Measurements from ENCODE around the gene MGAM2.

The MGAM2 gene

DNA sequence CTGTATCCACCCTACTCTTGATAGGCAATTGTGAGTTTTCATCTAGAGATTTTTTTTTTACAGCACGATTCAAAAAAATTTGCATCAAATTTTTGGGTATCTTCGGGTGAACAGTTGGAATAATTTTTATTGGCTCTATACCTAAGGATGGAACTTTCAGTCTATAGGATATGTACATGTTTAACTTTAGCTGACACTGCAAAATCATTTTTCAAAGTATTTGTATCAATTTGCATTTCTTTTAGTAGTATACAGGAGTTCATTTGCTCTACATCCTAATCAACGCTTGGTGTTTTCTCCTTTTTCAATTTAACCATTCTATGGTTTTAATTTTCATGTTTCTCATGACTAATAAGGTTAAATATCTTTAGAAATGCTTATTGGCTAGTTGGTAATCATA, 11.7 kb downstream of the MGAM2 start:
- peak; percentile 45 for FAIRE-seq

DNA sequence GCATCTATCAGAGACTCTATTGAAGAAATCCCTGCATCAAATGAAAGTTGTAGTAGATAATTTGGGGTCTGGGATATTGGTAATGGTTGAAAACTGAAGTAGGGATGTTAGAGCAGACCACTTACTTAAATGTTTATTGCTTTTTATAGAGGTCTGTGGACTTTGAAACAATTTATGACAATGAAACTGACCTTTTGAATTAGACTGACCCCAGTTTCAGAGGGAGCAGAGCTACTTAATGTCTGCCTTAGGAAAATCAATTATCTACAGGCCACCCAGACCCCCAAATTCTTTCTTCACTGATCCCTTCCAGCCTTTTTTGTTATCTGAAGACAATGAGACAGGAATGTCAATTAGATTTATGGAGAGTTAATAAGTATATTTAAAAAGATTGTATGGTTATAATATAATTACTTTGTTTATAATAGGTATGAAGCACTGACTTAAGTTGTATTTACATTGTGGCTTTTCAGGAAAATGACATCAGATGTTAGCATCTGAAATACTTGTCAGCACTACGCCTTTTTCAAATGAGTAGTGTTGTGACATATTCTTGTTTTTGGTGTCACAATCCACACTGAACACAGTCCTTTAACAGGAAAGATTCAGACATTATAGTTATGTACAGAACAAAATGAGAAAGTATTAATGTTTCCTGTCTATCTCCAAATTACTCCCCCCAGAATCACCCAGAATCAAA, 13.9 kb downstream of the MGAM2 start:
- no peak for FAIRE-seq

DNA sequence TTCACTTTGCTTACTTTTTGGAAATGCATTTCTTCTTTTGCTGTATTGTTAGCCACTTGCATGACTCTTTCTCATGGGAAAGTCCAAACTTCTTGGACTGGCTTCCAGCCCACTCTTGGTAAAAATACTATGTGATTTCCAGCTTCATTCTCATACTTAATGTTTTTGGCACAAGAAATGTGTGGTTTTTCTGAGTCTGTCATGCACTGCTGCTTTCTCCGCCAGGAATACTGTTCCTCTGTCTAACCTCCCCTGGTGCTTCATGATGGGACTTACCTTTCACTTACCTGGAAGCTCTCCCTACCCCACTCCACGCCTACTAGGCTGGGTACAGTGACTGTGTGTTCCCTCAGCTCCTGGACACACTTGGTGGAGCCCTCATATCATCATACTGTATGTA, 18.7 kb downstream of the MGAM2 start:
- no peak for FAIRE-seq

DNA sequence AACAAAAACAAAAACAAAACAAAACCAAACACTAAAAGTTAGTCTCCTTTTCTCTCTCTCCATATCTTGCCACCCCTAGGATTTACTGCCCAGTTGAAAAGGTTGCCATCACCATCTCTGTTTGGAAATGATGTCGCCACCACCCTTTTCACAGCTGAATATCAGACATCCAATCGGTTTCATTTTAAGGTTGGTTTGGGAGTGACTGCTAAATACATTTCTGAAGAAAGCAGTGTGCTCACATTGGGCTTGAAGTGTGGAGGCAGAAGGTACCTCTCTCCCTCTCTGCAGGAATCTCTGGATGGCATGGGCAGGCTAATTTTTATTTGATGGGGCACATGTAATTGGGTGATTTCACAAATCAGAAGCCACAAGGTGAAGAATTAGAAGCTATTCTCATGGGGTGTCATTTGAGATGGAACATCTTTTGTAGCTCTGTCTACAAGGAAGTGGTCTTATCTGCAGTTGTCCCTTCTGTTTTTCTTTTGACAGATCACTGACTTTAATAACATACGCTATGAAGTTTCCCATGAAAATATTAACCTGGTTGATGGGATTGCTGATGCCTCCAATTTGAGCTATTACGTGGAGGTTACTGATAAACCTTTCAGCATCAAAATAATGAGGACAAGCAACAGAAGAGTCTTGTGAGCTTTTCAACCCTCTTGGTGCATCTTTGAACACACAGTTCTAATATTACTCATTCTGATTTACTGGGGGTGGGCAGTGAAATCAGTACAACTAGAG, 20.1 kb downstream of the MGAM2 start:
- no peak for FAIRE-seq

DNA sequence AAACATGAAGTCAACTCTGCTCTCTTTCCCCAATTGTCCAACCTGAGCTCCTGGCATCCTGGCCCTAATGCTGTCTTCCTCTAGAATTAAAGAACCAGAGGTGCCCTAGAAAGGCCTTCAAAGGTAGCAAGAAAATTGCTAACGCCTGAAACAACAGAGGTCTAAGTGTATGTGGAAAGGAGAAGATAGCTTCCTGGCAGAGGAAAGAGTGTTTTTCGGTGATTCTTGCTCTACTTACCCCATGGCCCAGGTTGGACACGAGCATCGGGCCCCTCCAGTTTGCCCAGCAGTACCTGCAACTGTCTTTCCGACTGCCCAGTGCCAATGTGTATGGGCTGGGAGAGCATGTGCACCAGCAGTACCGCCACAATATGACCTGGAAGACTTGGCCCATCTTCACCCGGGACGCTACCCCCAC, 22.2 kb downstream of the MGAM2 start:
- FAIRE-seq, result no peak

DNA sequence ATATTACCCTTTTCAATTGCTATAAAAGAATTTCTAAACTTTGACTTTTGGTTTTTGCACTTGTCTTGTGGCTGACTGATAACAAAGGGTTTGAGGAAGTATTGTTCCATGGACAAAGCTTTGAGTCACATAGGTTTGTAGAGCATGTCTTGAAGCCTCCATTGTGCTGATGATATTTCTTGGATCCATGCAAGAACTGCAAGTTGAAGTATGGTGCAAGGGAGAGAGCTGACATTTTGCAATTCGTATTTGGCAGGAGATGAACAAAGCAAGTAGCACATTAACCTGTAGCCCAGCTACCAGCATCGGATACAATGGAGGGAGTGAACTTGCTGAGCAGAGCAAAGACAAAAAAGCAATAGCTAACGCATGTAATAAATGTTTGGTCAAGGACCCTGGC, 23.4 kb downstream of the MGAM2 start:
- FAIRE-seq, result no peak

DNA sequence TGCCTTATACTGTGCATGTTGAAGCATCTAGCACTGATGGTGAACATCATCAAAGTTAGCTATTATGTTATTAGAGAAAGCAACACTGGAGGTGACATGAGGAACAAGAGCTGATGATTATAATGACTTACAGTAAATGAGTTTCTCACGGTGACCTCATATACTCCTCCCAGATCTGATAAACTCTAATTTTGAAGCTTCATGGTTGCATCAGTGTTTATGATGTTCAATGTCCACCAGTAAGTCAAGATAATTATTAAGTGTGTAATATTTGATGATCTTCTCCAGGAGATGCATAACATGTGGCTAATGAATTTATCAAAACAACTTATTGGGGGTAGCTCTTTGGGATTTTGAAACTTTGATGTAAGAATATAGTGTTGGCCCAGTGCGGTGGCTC, 27.5 kb downstream of the MGAM2 start:
- no peak for FAIRE-seq

DNA sequence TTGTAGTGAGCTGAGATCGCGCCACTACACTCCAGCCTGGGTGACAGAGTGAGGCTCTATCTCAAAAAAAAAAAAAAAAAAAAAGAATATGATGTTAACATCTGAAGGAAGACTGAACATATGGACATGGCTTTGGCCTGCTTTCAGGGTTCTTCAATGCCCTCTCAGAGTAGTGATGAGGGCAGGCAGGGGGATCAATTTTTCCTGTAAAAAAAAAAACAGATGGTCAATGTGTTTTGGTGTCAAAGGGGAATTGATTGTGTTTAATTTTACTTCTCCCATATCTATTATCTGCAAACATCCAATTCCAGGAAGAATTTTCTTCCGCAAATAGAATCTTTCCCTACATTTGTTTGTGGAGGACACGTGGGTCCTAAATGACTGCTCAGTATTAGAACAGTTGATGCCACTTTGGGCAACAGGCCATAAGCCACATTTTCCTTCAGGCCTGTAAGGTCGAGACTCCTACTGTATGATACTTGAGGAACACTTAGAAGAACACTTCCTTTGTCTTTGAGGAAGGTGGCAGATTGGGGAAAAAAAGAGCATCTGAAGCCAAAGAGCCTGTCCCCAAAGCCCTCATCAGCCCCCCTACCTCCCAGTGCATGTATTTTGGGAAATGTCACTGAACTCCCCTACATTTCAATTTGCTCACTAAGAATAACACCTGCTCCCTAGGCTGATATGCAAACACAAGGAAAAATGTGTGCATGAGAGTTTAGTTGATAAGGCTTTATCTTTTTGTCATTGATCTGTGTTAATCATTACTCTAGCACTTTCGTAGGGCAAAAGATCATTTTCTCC, 28.3 kb downstream of the MGAM2 start:
- FAIRE-seq, result peak; percentile 60

DNA sequence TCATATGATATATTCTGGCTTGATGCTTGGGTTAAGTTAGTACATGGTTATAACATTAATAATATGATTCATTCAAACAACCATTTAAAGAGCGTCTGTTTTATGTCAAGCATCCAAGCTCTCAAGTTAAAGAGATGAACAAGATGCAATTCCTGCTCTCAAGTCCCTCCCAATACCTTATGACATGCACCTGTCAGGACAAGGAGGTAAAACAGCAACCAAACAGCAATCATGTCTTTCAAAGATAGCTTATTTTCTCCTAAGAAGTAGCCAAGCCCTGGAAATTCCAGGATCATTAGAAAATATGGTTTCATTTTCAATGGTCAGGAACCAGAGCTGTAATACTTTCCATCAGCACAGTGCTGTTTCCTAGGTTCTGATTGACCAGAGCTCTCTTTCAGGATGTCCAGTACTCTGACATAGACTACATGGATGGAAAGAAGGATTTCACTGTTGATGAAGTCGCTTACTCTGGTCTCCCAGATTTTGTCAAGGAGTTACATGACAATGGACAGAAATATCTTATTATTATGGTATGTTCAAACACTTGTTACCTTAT, 29.0 kb downstream of the MGAM2 start:
- FAIRE-seq, result peak; percentile 85

DNA sequence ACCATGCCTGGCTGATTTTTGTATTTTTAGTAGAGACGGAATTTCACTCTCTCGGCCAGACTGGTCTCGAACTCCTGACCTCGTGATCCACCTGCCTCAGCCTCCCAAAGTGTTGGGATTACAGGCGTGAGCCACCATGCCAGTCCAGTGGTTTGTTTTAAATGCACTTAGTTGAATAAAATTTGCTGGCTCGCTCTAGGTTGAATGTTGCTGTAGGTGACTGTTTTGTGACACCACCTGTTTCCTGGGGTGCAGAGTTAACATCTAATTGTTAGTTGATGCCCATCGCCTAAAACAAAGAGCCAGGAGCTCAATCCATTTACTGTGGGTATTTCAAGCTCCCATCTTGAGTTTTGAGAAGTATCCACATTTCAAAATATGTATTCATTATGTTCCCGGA, 31.2 kb downstream of the MGAM2 start:
- no peak for FAIRE-seq

DNA sequence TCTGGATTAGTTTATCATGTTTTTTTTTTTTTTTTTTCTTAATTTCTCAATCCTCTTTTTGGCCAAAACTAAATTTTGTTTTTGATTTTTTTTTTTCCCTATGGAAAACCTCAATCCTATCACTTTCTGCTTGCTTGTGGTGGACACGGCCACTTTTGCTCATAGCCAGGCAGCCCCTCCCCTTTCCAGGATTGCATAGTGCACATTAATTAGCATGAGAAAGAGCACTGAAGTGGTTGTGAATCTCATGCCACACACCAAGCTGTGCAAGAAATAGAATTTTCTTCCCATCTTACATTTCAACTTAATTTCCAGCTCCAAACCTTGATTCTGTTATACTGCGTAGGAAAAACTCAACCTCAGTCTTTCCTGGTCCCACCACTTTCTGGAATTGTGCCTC, 34.6 kb downstream of the MGAM2 start:
- FAIRE-seq, result no peak

DNA sequence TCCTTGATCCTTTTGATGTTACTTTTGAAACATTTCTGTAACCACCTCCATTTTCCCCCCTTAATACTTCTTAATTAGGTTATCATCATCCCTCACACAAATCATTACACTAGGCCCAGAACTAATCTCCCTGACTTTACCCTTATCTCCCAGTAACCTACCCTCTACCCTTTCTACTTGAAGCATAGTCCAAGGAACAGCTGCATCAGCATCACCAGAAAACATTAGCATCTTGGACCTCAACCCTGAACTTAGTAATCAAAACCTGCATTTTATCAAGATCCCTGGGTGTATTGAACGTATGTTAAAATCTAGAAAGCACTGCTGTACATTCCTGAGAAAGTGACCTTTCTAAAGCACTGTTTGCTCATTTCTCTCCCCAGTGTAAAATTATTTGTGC, 38.8 kb downstream of the MGAM2 start:
- no peak for FAIRE-seq

DNA sequence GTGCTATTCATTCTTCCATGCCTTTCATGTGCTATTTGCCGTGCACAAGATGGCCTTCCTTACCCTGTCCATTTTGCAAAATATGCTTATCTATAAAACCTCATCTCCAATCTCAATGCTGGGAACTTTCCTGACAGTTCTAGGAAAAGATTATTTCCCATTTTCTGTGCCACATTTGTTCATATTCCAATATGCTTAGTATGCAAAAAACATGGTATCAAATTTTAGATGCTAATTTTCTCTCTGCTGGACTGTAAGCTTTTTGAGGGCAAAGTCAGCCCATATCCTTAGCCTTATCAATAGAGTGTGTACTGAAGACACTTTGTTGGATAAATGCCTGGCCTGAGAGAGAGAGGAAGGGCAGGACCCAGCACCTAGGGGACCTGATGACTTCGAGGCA, 39.4 kb downstream of the MGAM2 start:
- FAIRE-seq, result no peak

DNA sequence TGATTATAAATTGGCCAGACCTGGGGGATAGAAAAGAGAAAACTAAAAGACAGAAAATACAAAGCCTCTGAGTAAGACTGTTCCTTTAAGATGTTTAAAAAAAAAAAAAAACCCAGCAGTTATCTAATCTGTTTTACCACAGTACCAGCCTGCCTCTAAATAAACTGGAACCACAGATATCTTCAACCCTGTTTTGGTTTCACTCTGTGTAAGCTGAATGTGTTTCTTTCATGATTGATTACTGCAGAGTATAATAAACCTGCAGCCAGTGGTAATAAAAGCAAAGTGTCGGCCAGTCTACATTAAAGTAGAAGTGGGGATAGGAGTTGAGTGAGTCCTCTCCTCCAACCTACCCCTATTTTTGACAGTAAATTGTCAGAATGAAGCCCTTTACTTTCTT, 40.6 kb downstream of the MGAM2 start:
- FAIRE-seq, result peak; percentile 53

DNA sequence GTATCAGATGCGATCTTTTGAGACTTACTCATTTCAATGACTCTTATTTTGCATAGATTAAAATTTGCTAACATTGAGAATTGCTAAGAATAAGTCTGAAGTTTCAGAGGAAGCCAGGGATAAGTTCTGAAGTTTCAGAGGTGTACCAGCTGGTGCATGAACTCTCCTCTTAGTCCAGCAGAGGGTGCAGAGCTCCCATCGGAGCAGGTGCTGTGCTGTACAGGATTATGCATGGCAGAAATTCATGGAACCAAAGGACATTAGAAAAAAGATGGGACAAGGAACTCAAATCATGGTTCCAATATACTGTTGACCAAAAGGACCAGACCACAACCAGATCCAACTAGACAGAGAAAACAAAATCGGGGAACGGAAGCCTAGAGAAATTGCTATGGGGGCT, 41.9 kb downstream of the MGAM2 start:
- FAIRE-seq, result no peak

DNA sequence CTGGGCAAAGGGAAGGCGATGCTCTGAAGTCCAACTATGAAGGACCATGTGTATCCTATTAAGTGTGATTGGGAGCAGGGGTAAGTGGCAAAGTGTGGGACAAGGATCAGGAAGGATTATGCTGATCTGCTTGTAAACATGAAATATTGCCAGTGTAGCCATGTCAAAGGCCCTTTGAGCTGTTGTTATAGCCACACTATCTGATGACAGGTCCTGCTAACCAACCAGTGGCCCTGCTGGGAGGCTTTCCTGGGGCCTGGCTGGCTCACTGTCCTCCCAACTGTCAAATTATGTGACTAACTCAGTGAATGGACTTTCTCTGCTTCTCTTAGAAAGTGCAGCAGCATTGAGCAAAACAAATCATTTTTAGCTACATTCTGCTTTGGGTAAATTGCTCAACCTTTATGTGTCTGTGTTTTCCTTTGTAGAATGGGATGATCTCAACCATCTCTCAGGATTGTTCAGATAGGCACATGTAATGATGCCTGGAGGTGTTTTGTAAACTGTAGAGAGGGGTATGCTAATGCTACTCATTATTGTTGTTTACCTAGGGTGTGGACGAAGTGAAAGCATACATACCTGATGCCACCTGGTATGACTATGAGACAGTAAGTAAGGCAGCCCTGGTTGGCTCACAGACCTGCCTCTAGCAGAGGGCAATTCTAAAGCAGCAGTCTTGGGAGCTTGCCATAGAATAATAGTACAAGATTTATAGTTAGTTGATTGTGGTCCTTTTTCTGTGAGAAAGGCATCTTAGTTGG, 47.4 kb downstream of the MGAM2 start:
- no peak for FAIRE-seq

DNA sequence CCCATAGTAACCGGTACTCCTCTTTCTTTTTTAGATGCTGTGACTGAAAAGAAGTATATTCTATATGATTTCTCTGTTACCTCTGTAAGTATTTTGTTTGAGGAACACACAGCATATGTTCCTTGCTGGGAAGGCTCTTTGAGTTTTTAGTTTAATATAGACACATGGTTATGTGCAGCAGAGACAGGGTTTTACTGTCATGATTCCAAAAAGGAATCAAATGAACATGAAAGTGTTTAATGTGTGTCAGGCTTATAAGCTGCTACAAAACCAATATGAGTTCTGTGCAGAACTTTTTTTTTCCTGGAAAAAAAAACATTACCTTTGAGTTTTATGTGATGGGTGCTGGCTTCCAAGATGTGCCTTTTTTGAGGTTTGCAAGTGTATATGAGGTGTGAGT, 50.4 kb downstream of the MGAM2 start:
- no peak for FAIRE-seq

DNA sequence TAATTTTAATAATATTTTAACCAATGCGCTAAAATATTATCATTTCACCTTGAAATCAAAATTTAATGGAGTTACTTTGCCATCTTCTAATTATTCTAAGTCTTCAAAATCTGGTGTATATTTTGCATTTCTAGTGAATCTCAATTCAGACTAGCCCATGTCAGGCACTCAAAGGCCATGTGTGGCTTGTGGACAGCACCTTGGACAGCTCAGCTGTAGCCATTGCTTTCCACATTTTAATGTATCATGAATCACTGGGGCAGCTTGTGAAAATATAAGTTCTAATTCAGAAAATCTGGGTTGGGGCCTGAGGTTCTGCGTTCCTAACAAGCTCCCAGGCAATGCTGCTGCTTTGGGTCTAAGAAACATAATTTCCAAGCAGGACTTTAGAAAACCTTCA, 57.2 kb downstream of the MGAM2 start:
- FAIRE-seq, result no peak

DNA sequence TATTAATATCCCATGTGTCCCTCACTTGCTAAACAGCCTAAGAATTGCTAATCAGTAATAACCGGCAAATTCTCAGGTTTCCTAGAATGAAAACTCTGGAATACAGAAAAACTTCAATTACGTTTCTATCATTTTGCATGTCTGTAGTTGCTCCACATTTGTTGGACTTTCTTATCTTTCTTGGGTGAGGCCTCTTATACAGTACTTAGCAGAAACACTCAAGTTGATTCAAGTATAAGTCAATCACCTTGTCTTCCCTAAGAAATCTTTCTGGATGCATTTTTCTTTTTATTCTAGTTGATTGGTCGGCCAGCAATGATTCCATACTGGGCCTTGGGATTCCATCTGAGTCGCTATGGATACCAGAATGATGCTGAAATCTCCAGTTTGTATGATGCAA, 61.4 kb downstream of the MGAM2 start:
- FAIRE-seq, result no peak

DNA sequence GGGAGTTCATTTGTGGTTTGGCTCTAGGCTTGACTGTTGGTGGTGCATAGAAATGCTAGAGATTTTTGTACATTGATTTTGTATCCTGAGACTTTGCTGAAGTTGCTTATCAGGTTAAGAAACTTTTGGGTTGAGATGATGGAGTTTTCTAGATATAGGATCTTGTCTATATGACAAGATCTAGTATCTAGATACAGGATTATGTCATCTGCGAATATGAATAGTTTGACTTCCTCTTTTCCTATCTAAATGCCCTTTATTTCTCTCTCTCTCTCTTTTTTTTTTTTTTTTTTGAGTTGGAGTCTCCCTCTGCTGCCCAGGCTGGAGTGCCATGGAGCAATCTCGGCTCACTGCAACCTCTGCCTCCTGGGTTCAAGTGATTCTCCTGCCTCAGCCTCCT, 62.9 kb downstream of the MGAM2 start:
- FAIRE-seq, result no peak

DNA sequence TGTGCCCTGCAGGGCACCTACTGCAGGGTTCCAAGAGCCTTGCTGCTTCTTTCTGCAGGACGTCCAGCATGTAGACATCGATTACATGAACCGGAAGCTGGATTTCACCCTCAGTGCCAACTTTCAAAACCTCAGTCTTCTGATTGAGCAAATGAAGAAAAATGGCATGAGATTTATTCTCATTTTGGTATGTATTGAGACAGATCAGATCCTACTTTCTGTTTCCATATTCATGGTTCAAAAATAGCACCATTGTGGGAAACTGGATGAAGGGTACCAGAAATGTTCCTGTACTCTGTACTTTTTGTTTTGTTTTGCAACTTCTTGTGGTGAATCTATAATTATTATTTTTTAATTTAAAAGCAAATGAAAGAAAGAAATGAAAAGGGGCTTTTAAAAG, 64.1 kb downstream of the MGAM2 start:
- FAIRE-seq, result no peak

DNA sequence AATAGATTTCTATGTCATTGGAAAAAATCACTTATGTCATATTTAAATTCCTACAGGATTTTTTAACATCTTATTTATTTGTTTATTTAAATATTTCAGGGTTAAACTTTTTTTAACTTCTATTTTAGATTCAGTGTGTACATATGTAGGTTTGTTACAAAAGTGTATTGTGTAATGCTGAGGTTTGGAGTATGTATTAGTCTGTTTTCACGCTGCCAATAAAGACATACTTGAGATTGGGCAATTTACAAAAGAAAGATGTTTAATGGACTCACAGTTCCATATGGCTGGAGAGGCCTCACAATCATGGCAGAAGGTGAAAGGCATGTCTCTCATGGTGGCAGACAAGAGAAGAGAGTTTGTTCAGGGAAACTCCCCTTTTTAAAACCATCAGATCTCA, 65.4 kb downstream of the MGAM2 start:
- FAIRE-seq, result no peak

DNA sequence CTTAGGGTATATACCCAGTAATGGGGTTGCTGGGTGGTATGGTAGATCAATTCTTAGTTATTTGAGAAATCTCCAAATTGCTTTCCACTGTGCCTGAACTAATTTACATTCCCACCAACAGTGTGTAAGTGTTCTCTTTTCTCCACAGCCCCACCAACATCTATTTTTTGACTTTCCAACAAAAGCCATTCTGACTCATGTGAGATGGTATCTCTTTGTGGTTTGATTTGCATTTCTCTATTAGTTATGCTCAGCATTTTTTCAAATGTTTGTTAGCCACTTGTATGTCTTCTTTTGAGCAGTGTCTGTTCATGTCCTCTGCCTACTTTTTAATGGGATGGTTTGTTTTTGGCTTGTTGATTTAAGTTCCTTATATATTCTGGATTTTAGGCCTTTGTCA, 66.4 kb downstream of the MGAM2 start:
- FAIRE-seq, result no peak

Data from islet of Langerhans (tissue), 1 donor.